Body of pancreas (tissue), 4 donors: Measurements from ENCODE around the gene ANKUB1.

ENCODE experiments used
- CTCF ChIP-seq, 7 experiments: fragments of 450-650 bp in 4 of 7; fragments of 200-600 bp in 3 of 7; sonication (generic) in 3 of 7; IDR thresholded peaks; one replicate each; pipeline ENCODE4 v1.5.1; 2016 to 2019; ENCODE audit warnings: antibody characterized with exemption in 7 of 7
- POLR2A ChIP-seq, 3 donors: fragments of 450-650 bp; IDR thresholded peaks; one replicate each; pipeline ENCODE4 v1.6.1; 2016; ENCODE audit warnings: antibody characterized with exemption in 3 of 3, mild to moderate bottlenecking in 2 of 3

DNA sequence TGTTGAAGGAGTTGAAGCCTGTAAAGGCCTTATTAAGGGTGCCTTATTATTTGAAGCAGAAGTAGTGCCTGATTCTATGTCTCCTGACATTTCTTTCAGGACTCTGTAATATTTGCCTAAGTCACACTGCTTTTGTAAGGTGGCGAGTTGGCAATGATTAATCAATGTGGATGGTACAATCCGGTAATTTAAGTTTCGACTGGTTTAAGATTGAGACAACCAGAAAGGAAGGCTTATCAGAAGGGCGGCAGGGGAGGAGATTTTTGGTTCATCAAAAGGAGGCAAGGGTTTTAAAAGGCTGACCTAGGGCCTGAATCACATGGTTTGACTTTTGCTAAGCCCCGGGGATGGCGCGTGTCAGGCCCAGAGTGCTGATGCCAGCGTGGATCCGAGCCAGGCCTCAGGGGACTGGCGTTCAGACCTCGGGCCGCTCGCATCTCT, 19.8 kb upstream of the ANKUB1 start:
- TF ChIP-seq CTCF (IDR thresholded peaks at IDR 0.05) (no peak), POLR2A (IDR thresholded peaks at IDR 0.05) (no peak)
